ENCODE measurements around the gene SENP6. TPM values are rescaled to one million over a fixed set of nuclear protein-coding genes. Genes with fewer than 3 reads are reported as not detected.
"Not testable (repeated sequence)": the region's sequence is repeated elsewhere in the genome, so short reads cannot be mapped to it uniquely, and the experiment has no call there.

The SENP6 gene
- total RNA-seq, 1 donor from 2014 or later = 100 TPM

DNA sequence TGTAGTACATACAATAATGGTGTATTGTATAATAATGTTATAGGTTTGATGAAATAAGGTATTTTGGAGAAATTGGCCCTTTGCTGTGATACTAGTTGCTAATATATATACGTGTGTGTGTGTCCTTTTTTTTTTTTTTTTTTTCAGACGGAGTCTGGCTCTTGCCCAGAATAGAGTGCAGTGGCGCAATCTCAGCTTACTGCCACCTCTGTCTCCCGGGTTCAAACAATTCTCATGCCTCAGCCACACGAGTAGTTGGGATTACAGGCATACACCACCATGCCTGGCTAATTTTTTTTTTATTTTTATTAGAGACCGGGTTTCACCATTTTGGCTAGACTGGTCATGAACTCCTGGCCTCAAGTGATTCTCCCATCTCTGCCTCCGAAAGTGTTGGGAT lies 23.3 kb downstream of the SENP6 start:
- FAIRE-seq (no peak), DNase-seq (ENCODE audit: low read depth) (no peak)
- H3K79me2 ChIP-seq (ENCODE audit: insufficient read depth, low read length) = peaks cover 97% of the 10 kb centered on the region
- H3K36me3 Mint-ChIP-seq (ENCODE audit: low read depth, unreplicated experiment) = no peaks in the 10 kb centered on the region
- no peak overlapping the region for H3K9ac ChIP-seq (ENCODE audit: low read length)
- peaks cover 13% of the 10 kb centered on the region for H3K4me1 Mint-ChIP-seq (ENCODE audit: low read depth, unreplicated experiment)
- H3K4me2 ChIP-seq (ENCODE audit: low read length) = no peak overlapping the region
- no peaks in the 10 kb centered on the region for H3K4me1 ChIP-seq (ENCODE audit: insufficient read depth, low read length)
- H3K9me3 Mint-ChIP-seq (ENCODE audit: unreplicated experiment) = no peaks in the 10 kb centered on the region
- H3K4me3 ChIP-seq (ENCODE audit: insufficient read depth, low read depth, low read length) = no peak overlapping the region
- H4K20me1 ChIP-seq (ENCODE audit: insufficient read depth, low read length) = peaks cover 38% of the 10 kb centered on the region
- H3K27ac Mint-ChIP-seq (ENCODE audit: unreplicated experiment) = no peak overlapping the region
- H3K27me3 ChIP-seq (ENCODE audit: insufficient read depth, low read length) = no peaks in the 10 kb centered on the region
- no peaks in the 10 kb centered on the region for H3K9me3 ChIP-seq (ENCODE audit: insufficient read depth, low read depth, low read length)
- peaks cover 3% of the 10 kb centered on the region for H3K36me3 ChIP-seq (ENCODE audit: insufficient read depth, low read length)
- TF ChIP-seq, protein P1, sequence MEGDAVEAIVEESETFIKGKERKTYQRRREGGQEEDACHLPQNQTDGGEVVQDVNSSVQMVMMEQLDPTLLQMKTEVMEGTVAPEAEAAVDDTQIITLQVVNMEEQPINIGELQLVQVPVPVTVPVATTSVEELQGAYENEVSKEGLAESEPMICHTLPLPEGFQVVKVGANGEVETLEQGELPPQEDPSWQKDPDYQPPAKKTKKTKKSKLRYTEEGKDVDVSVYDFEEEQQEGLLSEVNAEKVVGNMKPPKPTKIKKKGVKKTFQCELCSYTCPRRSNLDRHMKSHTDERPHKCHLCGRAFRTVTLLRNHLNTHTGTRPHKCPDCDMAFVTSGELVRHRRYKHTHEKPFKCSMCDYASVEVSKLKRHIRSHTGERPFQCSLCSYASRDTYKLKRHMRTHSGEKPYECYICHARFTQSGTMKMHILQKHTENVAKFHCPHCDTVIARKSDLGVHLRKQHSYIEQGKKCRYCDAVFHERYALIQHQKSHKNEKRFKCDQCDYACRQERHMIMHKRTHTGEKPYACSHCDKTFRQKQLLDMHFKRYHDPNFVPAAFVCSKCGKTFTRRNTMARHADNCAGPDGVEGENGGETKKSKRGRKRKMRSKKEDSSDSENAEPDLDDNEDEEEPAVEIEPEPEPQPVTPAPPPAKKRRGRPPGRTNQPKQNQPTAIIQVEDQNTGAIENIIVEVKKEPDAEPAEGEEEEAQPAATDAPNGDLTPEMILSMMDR (IDR thresholded peaks at IDR 0.05; ENCODE audit: insufficient read depth, low read depth, low read length) = no peak
- no peak for TF ChIP-seq EZH2 (IDR thresholded peaks at IDR 0.05; ENCODE audit: insufficient read depth, low read length)
- H3K4me3 Mint-ChIP-seq (ENCODE audit: unreplicated experiment) = no peak overlapping the region
- no peaks in the 10 kb centered on the region for H3K27me3 Mint-ChIP-seq (ENCODE audit: low read depth, unreplicated experiment)
- no peak overlapping the region for H2AFZ ChIP-seq (ENCODE audit: low read depth, low read length)
- H3K27ac ChIP-seq (ENCODE audit: low read depth, low read length) = no peak overlapping the region

DNA sequence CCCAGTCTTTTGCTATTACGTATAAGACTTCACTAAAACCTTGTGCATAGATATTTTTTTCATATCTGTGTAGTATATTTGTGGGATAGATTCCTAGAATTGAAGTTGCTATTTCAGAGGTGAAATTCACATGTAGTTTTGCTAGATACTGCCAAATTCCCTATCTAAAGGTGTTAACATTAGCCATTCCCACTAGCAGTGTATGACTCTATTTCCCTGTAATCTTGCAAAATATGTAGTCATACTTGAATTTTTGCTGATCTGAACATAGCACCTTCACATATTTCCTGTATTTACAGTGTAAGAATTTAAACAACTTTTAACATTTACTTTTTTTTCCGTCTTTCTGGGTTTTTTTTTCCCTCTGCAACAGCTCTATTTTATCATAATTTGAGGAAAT lies 24.9 kb downstream of the SENP6 start:
- DNase-seq (ENCODE audit: low read depth) (no peak), FAIRE-seq (no peak)
- no peaks in the 10 kb centered on the region for H3K4me1 ChIP-seq (ENCODE audit: insufficient read depth, low read length)
- H3K4me3 ChIP-seq (ENCODE audit: insufficient read depth, low read depth, low read length) = no peak overlapping the region
- no peak overlapping the region for H3K9ac ChIP-seq (ENCODE audit: low read length)
- no peaks in the 10 kb centered on the region for H3K27me3 Mint-ChIP-seq (ENCODE audit: low read depth, unreplicated experiment)
- H3K9me3 Mint-ChIP-seq (ENCODE audit: unreplicated experiment) = no peaks in the 10 kb centered on the region
- no peak overlapping the region for H2AFZ ChIP-seq (ENCODE audit: low read depth, low read length)
- no peak overlapping the region for H3K4me2 ChIP-seq (ENCODE audit: low read length)
- peaks cover 7% of the 10 kb centered on the region for H3K4me1 Mint-ChIP-seq (ENCODE audit: low read depth, unreplicated experiment)
- H3K27ac Mint-ChIP-seq (ENCODE audit: unreplicated experiment) = no peak overlapping the region
- H3K79me2 ChIP-seq (ENCODE audit: insufficient read depth, low read length) = peaks cover 95% of the 10 kb centered on the region
- H3K36me3 Mint-ChIP-seq (ENCODE audit: low read depth, unreplicated experiment) = no peaks in the 10 kb centered on the region
- TF ChIP-seq, protein P1 (IDR thresholded peaks at IDR 0.05; ENCODE audit: insufficient read depth, low read depth, low read length) = no peak
- TF ChIP-seq EZH2 (IDR thresholded peaks at IDR 0.05; ENCODE audit: insufficient read depth, low read length) = no peak
- peaks cover 31% of the 10 kb centered on the region for H4K20me1 ChIP-seq (ENCODE audit: insufficient read depth, low read length)
- no peaks in the 10 kb centered on the region for H3K27me3 ChIP-seq (ENCODE audit: insufficient read depth, low read length)
- H3K9me3 ChIP-seq (ENCODE audit: insufficient read depth, low read depth, low read length) = no peaks in the 10 kb centered on the region
- no peak overlapping the region for H3K27ac ChIP-seq (ENCODE audit: low read depth, low read length)
- no peak overlapping the region for H3K4me3 Mint-ChIP-seq (ENCODE audit: unreplicated experiment)
- H3K36me3 ChIP-seq (ENCODE audit: insufficient read depth, low read length) = peaks cover 9% of the 10 kb centered on the region

DNA sequence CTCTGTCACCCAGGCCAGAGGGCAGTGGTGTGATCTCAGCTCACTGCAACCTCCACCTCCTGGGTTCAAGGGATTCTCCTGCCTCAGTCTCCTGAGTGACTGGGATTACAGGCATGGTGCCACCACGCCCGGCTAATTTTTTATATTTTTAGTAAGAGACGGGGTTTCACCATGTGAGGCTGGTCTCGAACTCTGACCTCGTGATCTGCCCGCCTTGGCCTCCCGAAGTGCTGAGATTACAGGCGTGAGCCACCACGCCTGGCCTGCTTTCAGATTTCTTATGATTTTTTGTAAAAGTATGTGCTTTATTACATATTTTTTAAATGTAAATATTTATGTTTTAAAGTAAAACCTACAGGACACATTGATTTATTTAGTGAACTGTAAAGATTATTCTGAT lies 26.0 kb downstream of the SENP6 start:
- not testable (repeated sequence) for H3K4me3 ChIP-seq (ENCODE audit: insufficient read depth, low read depth, low read length); H3K4me1 Mint-ChIP-seq (ENCODE audit: low read depth, unreplicated experiment); H3K27me3 ChIP-seq (ENCODE audit: insufficient read depth, low read length); H2AFZ ChIP-seq (ENCODE audit: low read depth, low read length); H3K36me3 Mint-ChIP-seq (ENCODE audit: low read depth, unreplicated experiment); H3K27ac Mint-ChIP-seq (ENCODE audit: unreplicated experiment); H3K27me3 Mint-ChIP-seq (ENCODE audit: low read depth, unreplicated experiment); H3K27ac ChIP-seq (ENCODE audit: low read depth, low read length); H3K4me3 Mint-ChIP-seq (ENCODE audit: unreplicated experiment); FAIRE-seq; H3K9me3 Mint-ChIP-seq (ENCODE audit: unreplicated experiment); H3K4me1 ChIP-seq (ENCODE audit: insufficient read depth, low read length); H3K9me3 ChIP-seq (ENCODE audit: insufficient read depth, low read depth, low read length); DNase-seq (ENCODE audit: low read depth); H3K9ac ChIP-seq (ENCODE audit: low read length); H3K4me2 ChIP-seq (ENCODE audit: low read length)
- Histone ChIP-seq H4K20me1 (ENCODE audit: insufficient read depth, low read length) (peaks cover 32% of the 10 kb centered on the region), H3K36me3 (ENCODE audit: insufficient read depth, low read length) (peaks cover 12% of the 10 kb centered on the region), H3K79me2 (ENCODE audit: insufficient read depth, low read length) (peaks cover 95% of the 10 kb centered on the region)

Measured in astrocyte (in vitro differentiated cells and primary cell).